ENCODE measurements around the gene VSTM2B. TPM values are rescaled to one million over a fixed set of nuclear protein-coding genes. Genes with fewer than 3 reads are reported as not detected.

The VSTM2B gene
- total RNA-seq, 4 donors from 2014 or later, result not detected

DNA sequence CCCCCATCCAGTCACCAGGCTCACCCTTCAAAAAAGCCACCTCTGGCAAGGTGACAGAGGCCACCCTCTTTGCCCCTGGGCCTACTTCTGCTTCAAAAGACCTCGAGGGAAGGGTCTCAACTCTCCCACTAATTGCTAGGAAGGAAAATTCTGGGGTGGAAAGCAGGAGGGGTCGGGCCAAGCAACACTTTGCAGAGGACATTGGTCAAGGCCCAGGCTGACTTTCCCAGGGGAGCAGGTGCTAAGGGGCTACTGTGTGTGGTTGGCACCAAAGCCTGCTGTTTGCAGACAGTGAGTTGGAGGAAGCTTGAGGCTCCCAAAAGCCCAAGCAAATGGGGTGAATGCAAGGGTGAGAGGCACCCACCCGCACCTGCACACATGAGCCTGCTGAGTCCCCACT, 28.6 kb upstream of the VSTM2B start:
- Histone ChIP-seq H3K27me3 (peaks cover 7% of the 10 kb centered on the region), H3K36me3 (no peaks in the 10 kb centered on the region), H3K9me3 (no peaks in the 10 kb centered on the region), H3K4me3 (no peak overlapping the region), H3K4me1 (no peaks in the 10 kb centered on the region), H3K27ac (no peak overlapping the region)
- 52% methylated on average over 3 of the region's 3 CpGs; no CpG with 5 or more reads in 1 of the 2 donors for WGBS, 2 donors (ENCODE audit: low coverage in 1 of 2)
- TF ChIP-seq POLR2AphosphoS5 (IDR thresholded peaks at IDR 0.05) (no peak), POLR2A (IDR thresholded peaks at IDR 0.05) (no peak), EP300 (IDR thresholded peaks at IDR 0.05; ENCODE audit: low read depth) (no peak)
- TF ChIP-seq, protein P1, sequence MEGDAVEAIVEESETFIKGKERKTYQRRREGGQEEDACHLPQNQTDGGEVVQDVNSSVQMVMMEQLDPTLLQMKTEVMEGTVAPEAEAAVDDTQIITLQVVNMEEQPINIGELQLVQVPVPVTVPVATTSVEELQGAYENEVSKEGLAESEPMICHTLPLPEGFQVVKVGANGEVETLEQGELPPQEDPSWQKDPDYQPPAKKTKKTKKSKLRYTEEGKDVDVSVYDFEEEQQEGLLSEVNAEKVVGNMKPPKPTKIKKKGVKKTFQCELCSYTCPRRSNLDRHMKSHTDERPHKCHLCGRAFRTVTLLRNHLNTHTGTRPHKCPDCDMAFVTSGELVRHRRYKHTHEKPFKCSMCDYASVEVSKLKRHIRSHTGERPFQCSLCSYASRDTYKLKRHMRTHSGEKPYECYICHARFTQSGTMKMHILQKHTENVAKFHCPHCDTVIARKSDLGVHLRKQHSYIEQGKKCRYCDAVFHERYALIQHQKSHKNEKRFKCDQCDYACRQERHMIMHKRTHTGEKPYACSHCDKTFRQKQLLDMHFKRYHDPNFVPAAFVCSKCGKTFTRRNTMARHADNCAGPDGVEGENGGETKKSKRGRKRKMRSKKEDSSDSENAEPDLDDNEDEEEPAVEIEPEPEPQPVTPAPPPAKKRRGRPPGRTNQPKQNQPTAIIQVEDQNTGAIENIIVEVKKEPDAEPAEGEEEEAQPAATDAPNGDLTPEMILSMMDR (IDR thresholded peaks at IDR 0.05), result no peak
- in situ Hi-C loops (cut with MboI; ENCODE audit: low pct_ligation_motif_present in 1 of 4, low pct_unique_long_range_greater_than_20kb in 1 of 4, low sequenced_read_pairs in 3 of 4), result no loop called here
- intact Hi-C loops (cut with DNase I; ENCODE audit: low total_unique reads), result no loop called here
- DNase-seq, result no peak

DNA sequence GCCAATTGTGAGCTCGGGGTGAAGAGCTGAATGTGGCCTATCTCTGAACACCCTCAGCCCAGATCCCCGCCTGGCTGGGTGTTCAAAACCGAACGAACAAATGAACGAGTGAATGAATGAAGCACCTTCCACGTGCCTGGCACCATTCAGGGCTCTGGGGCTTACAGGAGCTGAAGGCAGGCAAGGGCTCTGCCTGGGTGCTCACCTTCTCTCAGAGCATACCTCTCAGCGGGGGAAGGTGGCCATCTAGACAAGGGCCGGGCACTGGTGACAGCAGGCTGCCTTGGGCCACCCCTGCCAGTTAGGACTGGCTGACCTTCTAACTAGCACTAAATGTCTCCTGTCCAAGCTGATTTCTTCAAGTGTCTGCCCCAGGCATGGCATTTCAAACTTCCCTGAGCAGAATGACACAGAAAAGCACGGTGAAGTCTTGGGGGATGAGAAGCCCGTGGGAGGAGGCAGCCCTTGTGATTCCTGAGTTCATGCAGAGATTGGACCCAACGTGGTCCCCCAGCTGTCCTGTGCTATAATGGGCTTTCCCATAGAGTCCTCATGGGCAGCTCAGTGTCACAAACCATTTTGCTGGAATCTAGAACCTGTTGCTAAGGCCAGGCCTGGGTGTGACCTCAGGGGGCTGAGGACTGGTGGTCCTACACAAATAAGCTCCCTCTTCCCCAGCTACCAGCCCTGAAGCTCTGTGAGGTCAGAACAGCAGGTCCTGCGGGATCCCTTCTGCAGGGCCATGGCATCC, 27.9 kb upstream of the VSTM2B start:
- no peaks in the 10 kb centered on the region for H3K4me1 ChIP-seq
- H3K36me3 ChIP-seq, result no peaks in the 10 kb centered on the region
- no peak overlapping the region for H3K27ac ChIP-seq
- H3K9me3 ChIP-seq, result no peaks in the 10 kb centered on the region
- in situ Hi-C loops (cut with MboI; ENCODE audit: low pct_ligation_motif_present in 1 of 4, low pct_unique_long_range_greater_than_20kb in 1 of 4, low sequenced_read_pairs in 3 of 4), result no loop called here
- intact Hi-C loops (cut with DNase I; ENCODE audit: low total_unique reads), result no loop called here
- WGBS, 2 donors (ENCODE audit: low coverage in 1 of 2), result 72% methylated on average over 12 of the region's 12 CpGs; no CpG with 5 or more reads in 1 of the 2 donors
- DNase-seq, result no peak
- no peak overlapping the region for H3K4me3 ChIP-seq
- TF ChIP-seq EP300 (IDR thresholded peaks at IDR 0.05; ENCODE audit: low read depth), result no peak
- TF ChIP-seq, protein P1 (IDR thresholded peaks at IDR 0.05), result no peak
- no peak for TF ChIP-seq POLR2A (IDR thresholded peaks at IDR 0.05)
- no peak for TF ChIP-seq POLR2AphosphoS5 (IDR thresholded peaks at IDR 0.05)
- peaks cover under 1% of the 10 kb centered on the region for H3K27me3 ChIP-seq

DNA sequence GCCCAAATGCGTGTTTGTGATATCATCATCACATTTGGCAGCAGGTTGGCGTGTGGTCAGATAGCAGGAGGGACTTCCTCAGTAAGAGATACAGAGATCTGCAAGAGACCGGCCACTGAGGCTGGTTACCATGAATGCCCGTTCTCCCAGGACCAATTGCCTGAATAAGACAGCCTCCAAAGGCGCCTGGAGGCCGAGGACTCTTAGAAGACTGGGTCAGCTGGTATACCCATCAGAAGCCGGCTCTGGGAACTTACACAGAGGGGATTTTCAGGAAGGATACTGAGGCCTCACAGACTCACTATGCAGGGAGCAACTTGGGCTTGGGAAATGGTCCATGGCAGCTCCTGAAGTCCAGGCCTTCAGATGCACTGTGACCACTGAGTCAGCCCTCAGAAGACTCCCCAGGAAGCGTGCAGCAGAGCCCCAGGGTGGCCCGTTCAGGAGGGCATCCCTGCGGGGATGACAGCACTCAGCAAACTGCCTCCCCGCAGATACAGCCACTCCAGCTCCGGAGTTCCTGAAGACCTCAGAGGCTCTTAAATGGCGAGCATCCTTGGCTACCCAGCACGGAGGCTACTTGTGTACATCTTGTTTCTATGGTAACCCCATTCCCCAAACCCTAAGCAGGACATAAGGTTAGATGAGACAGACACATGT, 26.4 kb upstream of the VSTM2B start:
- in situ Hi-C loops (cut with MboI; ENCODE audit: low pct_ligation_motif_present in 1 of 4, low pct_unique_long_range_greater_than_20kb in 1 of 4, low sequenced_read_pairs in 3 of 4) (no loop called here), intact Hi-C loops (cut with DNase I; ENCODE audit: low total_unique reads) (no loop called here)

More for the DNA sequence above, 26.4 kb upstream of the VSTM2B start:
- Histone ChIP-seq H3K4me3 (no peak overlapping the region), H3K9me3 (no peaks in the 10 kb centered on the region), H3K4me1 (no peaks in the 10 kb centered on the region), H3K27ac (no peak overlapping the region), H3K36me3 (no peaks in the 10 kb centered on the region), H3K27me3 (no peaks in the 10 kb centered on the region)
- 71% methylated on average over 14 of the region's 14 CpGs; no CpG with 5 or more reads in 1 of the 2 donors for WGBS, 2 donors (ENCODE audit: low coverage in 1 of 2)
- TF ChIP-seq POLR2AphosphoS5 (IDR thresholded peaks at IDR 0.05) (no peak), EP300 (IDR thresholded peaks at IDR 0.05; ENCODE audit: low read depth) (no peak), POLR2A (IDR thresholded peaks at IDR 0.05) (no peak)
- TF ChIP-seq, protein P1 (IDR thresholded peaks at IDR 0.05), result no peak
- no peak for DNase-seq
